Glomerular visceral epithelial cell (primary cell): ENCODE measurements around the gene NCOR2.
A peak's percentile ranks its signal among the peaks of the same experiment; 100 is the strongest.

ENCODE experiments used
- DNase-seq: peaks from one replicate; pipeline ENCODE4 v3.0.0-alpha.2; 2016; ENCODE audit errors: extremely low spot score

Gene NCOR2

DNA sequence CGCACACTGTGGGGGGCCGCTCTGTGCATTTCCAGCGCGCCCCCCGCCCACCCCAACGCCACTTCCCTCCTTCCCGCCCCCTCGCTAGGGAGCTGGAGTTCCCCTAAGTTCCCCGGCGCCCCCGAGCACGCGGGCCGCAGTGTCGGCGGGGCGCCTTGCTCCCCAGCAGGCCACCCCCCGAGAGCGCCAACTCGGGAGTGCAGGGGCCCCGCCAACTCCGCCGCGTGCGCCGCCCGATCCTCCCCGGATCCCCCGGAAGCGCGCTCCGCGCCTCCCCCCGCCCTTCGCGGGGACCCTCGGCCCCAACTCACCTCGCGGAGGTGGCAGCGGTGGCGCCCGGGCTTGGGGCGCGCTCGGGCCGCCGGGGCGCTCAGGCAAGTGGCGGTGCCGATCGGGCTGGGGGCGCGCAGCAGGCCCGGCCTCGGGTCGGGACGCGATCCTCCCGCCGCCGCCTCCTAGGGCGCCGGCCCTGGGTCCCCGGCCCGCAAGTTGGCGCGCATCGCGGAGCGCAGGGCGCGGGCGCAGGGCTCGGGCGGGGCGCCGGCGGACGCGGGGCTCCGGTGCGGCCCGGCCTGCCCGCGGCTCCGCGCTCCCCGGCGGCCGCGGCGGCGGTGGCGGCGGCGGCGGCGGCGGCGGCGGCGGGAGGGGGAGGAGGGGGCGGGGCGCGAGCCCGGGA, at the start of gene NCOR2:
NCOR2 (minus strand) TSS at position 616 of the 676 bp plus-strand sequence. CDS start 72,361 bp downstream, outside the sequence.
- peak; percentile 20 for DNase-seq

DNA sequence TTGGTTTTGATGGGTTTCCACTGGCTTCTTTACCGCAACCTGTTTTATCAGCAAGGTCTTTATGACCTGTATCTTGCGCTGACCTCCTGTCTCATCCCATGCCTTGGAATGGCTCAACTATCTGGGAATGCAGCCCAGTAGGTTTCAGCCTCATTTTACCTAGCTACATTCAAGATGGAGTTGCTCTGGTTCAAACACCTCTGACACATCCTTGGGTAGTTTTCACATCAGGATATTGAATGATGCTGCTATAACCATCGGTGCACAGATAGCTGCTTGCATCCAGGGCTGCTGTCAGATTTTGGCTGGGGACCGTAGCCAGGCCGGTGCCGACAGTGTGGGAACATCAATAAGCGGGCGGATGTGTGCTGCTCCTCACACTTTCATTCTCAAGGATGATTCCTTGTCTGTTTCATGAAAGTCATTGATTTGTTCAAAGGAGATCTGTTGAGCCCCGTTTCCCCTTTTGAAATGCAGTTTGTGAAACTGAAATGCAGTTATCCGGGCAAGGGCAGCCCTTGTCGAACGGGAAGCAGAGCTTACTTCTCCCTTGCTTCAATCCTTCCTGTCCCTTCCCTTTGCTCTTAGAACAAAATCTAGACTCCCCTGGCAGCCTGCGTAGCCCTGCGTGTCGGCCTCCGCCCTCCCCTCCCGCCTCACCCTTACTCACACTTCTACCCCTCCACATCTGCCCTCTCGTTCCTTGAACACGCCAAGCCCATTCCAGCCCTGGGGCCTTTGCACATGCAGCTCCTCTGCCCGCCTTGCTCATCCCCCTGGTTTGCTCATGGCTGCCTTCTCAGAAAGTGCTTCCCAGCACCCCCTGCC, 49.2 kb upstream of the NCOR2 start:
- DNase-seq, result no peak

DNA sequence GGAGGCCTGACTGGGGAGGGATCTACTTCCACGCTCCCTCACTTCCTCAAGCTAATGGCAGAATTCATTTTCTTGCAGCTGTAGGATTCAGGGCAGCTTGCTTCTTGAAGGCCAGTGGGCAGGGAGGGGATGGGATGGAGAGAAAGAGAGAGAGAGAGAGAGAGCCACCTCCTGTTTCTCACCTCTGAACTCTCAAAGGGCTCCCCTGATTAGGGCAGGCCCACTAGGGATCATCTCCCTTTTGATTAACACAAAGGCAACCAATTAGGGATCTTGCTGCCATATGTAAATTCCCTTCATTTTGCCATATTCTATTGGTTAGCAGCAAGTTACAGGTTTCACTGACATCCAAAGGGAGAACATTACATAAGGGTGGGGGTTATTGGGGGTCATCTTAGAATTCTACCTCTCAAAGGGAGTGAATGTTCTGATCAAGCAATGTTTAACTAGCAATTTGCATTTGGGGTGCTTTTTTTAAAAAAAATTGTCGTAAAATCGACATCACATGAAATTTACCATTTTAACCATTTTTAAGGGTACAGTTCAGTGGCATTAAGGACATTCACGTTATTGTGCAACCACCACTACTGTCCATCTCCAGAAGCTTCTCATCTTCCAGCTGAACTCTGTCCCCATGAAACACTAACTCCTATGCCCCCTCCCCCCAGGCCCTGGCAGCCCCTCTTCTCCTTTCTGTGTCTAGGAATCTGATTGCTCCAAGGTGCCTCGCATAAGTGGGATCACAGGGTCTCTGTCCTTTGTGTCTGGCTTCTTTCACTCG, 47.3 kb upstream of the NCOR2 start:
- DNase-seq, result no peak

DNA sequence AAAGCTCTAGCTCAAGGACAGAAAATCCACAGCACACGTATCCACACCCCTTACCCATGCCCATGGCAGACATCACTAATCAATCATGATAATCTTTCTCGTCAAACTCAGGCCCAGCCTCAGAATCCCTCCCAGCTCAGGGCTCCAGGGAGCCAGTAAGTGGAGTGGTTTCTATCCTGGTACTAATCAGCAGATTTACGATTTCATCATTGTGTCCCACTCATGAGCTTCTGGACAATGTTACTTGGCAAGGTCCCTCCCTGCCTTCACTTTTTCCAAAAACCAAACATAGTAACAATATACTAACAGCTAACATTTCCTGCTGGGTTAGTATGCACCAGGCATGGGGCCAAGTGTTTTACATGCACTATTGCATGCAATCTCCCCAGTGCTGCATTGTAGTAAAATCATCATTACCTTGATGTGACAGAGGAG, 45.8 kb upstream of the NCOR2 start:
- no peak for DNase-seq

DNA sequence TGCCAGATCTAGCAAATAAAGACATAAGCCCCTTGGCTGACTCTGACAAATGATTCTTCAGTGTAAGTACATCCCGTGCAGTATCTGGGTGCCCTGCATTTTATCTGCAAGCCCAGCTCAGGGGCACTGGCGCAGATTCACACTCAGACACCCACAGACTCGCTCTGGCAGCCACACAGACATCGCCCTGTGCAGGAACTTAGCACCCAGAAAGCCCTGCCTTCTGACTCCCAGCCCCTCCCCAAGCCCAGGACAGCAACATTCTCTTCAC, 44.9 kb upstream of the NCOR2 start:
- no peak for DNase-seq

DNA sequence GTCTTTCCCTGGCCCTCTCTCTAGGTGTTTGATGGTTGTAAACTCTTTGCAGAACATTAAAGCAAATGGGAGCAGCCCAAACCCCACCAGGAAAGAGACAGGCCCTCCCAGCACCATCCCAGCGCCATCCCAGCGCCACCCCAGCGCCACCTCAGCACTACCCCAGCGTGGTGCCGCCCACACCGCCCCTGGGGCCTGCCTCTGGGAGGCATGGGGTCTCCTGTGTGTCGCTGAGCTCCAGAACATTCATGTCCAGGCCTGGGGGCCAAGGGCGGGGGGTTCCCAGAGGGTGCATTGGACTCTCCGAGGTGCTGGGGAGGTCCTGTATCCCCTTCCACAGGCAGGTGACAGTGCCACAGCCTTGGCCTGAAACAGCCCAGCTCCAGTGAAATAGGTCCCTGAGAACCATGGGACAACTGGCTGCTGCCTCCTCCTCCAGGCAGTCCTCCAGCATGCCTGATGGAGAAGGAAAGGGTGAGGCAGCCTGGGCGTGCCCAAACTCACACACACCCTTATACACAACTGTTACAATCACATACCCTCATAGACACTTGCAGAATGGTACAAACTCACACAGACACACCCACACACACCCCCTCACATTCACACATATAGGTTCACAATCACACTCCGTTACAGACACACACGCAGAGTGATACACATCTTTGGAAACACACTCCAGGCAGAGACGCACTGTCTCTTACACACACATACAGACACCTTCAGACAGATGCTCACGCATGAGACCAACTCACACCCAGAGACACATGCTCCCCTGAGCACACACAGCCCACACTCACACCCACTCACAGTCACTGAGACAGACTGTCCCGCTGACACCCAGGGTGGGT, 44.4 kb upstream of the NCOR2 start:
- no peak for DNase-seq

DNA sequence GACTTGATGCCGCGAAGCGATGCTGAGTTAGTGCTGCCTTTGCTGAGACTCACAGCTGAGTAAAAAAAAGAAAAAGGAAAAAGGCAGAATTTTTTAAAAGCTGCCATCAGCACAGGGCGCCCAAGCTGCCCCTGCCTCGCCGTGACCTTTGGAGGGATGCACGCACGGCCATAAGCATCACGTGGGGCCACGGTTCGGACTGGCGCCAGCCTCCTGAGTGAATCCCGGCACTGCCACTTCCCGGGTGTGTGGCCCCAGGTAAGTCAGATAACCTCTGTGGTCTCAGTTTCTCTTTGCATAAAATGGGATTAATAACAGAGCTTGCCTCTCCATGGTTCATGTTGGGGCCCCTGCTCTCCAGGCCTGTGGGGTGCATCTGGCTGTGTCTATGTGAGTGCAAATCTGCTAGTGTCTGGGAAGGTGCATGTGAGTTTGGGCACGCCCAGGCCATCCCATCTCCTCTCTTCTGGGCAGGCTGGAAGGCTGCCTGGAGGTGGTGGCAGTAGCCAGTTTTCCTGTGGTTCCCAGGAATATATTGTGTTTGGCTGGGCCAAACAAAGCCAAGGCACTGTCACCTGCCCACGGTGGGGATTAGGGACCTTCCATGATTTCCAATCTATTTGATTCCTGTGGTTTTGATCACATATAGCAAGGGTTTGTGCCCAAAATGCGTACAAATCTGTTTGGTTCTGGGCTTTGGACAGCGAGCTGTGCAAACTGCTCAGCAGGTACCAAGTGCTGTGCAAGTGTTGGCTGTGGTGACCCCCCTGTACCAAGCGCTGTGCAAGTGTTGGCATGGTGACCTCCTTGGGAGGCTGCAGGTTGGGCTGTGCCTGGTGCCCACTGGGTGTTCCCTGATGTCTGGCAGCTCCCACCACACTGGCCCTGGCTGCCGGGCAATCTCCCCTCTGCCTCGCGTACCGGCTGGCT, 43.5 kb upstream of the NCOR2 start:
- no peak for DNase-seq

DNA sequence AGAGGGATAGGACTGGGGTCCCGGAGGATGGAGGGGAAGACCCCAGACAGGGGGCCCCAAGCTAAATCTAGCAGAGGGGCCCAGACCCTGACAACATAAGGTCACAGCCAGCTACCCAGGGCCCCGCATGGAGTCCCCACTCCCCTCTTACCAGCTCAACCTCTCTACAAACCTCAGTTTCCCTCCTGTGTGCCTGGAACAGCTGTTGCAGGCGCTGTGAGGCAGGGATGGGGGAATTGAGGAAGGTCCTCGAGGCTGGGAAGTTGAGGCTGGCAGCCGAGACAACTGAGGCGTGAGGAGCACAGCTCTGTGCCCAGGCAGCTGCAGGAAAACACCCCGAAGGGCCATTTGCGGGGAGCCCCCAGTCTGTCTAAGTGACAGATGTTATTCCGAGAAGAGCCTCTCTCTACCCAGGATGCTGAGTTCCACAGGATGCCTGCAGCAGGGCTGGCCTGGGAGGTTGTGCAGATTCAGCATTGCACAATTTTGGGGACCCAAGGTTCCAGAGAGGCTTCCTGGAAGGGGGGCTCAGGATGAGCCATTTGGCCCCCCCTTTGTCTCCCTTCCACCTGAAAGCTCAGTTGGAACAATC, 42.7 kb upstream of the NCOR2 start:
- DNase-seq, result no peak

DNA sequence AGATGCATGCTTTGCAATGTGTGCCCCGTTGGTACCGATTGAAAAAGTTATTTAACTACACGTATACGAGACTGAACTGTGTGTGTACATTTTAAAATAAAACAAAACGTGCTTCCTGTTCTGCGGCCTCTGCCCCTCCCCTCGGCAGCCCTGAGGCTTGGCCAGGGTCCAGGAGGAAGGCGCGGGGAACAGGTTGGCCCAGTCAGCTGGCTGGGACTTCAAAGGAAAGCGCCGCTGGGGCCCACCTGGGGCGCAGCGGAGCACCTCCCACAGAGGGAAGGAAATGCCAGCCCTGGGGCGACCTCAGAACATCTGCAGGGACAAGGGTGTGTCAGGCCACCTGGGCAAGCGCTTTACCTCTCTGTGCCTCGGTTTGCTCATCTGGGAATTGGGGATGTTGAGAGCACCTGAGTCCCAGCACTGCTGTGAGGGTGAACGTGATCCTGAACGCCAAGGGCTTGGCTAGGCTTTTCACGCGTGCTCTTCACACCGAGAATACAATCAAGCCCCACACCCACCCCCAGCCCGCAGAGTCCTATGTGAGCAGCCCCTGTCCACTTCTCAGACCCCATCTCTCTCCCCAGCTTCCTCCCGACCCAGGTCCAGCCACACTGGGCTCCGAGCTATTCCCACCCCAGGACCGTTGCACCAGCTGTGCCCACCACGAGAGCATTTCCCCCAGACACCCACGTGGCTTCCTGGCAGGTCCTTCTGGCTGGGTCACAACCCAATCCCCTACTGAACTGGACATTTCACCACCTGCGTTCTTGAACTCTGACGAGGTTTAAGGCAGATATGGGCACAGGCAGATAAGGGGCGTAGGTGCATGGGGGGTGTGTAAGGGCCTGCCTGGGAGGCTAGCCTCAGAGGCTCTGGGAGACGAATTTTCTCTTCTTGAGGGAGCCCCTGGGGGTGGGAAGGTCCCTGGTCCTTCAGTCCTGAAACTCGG, 41.9 kb upstream of the NCOR2 start:
- peak; percentile 75 for DNase-seq

DNA sequence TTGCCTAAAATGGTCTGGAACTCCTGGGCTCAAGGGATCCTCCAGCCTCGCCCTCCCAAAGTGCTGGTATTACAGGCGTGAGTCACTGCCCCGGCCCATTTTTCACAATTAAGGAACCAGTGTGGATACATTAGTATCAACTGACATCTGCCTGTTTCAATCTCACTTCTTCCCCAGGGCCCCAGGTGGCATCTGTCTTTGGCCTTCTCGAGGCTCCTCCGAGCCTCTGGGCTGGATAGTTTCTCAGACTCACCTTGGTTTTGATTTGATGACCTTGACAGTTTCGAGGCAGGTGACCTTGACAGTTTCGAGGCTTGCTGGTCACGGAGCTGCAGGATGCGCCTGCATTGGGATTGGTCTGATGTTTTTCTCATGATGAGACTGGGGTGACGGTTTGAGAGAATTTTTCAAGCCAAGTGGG, 41.0 kb upstream of the NCOR2 start:
- DNase-seq, result no peak

DNA sequence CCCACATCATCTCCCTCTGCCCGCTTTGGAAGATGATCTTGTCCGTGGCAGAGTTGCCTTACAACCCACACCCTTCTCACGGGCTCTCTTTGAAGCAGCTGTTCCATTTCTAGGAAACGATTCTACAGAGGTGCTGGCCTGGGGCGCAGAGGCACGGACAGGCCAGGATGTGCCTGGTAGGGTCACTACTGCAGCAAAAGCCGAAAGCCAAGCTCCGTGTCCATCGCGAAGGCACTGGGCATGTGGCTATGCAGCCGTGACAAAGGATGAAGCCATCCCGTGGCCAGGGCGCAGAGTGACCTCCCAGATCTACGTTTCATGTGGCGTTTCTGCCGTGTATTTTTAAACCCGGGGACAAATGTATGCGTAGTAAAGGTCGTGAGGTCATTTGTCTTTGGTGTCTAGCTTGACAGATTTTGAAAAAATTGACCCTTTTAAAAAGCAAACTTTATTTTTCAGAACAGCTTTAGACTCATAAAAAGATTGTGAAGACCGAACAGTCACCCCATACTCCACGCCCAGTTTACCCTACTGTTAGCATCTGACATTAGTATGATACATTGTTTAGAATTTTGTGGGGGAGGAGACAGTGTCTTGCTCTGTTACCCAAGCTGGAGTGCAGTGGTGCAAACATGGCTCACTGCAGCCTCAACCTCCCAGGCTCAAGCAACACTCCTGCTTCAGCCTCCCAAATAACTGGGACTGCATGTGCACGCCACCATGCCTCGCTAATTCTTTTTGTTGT, 40.4 kb upstream of the NCOR2 start:
- no peak for DNase-seq

DNA sequence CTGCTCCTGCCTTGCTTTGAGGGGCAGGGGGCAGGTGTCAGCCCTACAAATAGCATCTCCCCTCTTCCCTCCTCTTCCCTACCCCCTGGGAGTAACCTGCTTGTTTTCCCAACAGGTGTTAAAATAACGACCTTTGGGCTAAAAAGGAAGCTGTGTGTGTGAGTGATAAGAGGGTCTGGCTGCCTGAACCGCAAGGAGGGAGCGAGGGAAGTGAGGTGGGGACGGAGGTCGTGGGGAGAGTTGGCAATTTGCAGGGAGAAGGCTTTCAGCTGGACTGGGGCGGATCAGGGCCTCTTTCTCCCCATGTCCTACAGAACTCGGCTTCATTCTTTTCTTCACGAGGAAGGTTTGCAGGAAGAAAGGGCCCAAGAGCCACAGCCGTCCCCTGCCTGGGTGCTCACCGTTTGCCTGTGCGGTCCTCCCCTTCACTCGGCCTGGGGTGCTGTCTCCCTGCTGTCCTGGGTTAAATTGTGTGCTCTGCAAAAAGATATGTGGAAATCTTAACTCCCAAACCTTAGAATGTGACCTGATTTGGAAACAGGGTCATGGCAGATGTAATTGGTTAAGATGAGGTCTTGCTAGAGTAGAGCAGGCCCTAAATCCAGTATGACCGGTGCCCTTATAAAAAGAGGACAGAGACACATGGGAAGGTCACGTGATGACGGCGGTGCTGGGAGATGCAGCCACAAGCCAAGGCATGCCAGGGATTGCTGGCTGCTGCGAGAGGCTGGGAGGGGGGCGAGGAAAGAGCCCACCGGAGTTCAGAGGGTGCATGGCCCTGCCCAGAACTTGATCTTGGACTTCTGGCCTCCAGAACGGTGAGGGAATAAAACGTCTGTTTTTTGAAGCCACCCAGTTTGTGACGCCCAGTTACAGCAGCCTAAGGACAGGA, 38.7 kb upstream of the NCOR2 start:
- DNase-seq, result no peak

DNA sequence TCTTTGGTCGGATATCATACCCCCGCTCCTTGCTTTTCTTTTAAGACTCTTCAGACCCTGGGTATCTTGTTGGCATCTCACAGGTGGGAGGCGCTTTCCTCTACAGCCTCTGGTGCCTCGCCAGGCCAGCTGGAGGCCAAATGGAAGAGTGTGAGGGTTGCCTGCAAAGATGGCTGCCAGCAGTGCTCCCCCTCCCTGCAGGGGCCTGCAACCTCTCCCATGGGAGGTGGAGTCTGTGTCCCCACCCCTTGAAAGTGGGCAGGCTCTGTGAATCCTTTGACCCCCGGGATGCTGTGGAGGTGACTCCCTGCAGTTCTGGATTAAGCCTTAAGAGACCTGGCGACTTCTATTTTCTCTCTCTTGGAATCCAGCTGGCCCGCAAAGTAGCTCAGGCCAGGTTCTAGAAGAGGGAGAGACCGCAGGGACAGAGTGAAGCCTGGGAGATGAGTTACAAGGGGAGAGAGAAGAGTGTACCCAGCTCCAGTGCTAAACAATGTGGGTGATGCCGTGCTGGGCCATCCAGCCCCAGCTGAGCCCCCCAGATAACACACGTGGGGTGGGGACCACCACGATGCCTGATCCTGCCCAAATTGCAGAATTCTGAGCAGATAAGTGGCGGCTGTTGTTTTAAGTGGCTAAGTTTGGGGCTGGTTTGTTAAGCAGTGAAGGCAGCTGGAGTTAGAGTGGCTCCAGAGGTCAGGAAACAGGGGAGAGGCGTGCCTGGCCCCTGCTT, 37.9 kb upstream of the NCOR2 start:
- DNase-seq, result no peak

DNA sequence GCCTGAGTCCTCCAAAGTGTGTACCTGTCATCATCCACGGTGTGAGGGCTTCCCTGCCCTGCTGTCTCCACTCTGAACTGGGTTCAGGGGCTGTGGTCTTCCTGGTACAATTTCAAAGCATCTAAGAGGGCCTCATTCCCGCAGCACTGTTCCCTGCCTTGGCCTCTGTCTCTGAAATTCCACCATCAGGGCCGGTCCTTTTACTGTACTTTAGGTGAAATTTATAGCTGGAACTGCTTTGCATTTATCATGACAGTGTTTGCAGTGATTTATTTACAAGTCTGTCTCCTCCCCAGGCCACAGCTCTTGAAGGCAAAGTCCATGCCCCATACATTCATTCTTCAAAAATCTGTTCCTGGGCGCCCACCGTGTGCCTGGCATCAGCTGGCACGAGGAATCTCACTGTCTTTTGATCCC, 36.9 kb upstream of the NCOR2 start:
- no peak for DNase-seq

DNA sequence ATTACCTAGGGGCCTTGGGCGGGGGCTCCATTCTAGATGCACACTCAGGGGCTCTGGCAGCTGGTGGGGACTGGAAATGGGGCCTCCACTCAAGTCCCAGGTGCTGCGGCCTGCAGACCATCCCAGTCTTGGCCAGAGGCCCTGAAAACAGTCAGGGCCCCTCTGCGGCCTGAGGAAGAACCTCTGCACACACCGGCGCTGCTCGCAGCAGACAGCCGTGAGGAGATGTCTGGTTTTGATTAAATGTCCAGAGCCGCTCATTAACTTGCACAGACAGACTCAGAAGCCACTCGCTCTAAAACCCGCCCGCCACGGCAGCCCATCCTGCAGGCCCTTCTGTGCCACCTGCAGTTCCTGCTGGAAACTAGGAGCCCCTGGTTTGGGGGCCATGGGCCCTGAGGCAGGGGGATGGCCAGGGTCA, 36.4 kb upstream of the NCOR2 start:
- no peak for DNase-seq

DNA sequence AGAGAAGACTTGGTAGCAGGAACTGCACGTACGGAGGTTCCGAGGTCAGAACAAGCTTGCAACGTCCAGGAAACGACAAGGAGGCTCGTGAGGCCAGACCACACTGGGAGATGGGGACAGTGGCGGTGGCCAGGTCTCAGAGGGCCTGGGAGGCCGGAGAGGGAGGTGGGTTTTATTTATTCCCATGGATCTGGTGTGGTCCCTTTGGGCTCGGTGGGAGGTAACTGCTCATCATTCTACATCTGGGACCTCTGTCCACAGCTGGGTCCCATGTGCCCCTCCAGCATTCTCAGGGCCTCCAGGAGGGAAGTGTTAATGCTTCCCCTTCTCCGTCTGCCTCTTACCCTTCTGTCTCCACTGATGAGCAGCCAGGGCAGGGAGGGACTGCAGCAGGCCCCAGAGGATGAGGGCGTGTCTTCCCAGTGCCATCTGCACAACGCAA, 35.7 kb upstream of the NCOR2 start:
- no peak for DNase-seq

DNA sequence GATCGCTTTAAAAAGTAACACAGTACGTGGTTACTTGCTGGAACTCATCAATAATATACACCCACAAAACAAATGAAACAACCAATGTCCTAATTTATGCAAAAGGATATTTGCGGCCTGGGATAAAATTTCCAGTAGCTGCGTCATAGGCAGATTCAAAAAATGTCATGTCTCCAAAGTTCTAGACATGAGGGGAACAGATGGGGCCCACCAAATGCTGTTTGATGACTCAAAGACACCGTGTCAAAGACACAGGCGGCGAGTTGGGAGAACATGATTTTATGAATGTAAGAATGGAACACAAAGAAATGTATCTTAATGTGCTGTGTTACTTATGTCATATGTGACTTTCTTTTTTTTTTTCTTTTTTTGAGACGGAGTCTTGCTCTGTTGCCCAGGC, 34.3 kb upstream of the NCOR2 start:
- DNase-seq, result no peak
